Thyroid gland (tissue), 4 donors: ENCODE results near the gene ANKS4B.

ENCODE experiments used
- CTCF ChIP-seq, 6 experiments: fragments of 200-600 bp in 3 of 6; fragments of 450-650 bp in 3 of 6; sonication (generic) in 3 of 6; IDR thresholded peaks; one replicate each; pipeline ENCODE4 v1.5.1; 2016 to 2019; ENCODE audit warnings: antibody characterized with exemption in 6 of 6, mild to moderate bottlenecking in 2 of 6, inconsistent platforms in 1 of 6, moderate library complexity in 1 of 6
- POLR2A ChIP-seq, 2 donors: fragments of 450-650 bp; IDR thresholded peaks; one replicate each; pipeline ENCODE4 v1.6.1; 2017; ENCODE audit warnings: antibody characterized with exemption in 2 of 2, mild to moderate bottlenecking in 2 of 2, moderate library complexity in 1 of 2

- TF ChIP-seq CTCF (IDR thresholded peaks at IDR 0.05) (no peak), POLR2A (IDR thresholded peaks at IDR 0.05) (no peak)
These were observed 68.4 kb downstream of the ANKS4B start for GRCh38 chr16:21301895-21302291.
